ENCODE data around the gene PTPRZ1.

Gene PTPRZ1

DNA sequence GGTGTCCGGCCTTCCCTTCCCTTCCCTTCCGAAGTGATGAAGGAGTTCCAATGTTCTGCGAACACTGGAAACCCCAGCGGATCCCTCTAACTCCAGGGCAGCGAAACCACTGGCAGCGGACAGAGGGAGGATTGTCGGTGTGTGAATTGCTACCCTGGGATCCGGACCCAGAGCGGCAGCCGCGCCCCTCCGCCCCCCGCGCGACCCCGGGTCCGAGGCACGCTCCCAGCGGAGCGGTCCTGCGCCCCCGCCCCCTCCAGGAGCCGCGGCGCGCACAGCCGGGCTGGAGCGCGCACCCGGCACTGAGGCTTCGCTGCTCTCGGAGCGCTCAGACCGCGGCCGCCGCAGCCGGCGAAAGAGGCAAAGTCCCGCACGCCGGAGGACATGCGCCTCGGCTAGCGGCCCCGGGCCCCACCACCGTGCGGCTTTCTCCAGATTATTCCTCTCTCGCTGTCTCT lies at the start of gene PTPRZ1:
Gene PTPRZ1, plus strand, starts transcription at position 331 of the 458 bp plus-strand sequence. CDS start 339 bp downstream, outside the sequence.
- Histone ChIP-seq H3K4me1 (ENCODE audit: control insufficient read depth in 5 of 5, insufficient read depth in 5 of 5, low read length in 5 of 5) (peaks cover 0 to 22% (median 19%) of the 10 kb centered on the region in 5 donors), H3K9me3 (ENCODE audit: control insufficient read depth in 5 of 5, low read length in 5 of 5) (no peaks in the 10 kb centered on the region), H3K27me3 (ENCODE audit: control insufficient read depth in 5 of 5, insufficient read depth in 4 of 5, low read length in 5 of 5) (peaks cover 0 to 9% (median 6%) of the 10 kb centered on the region in 5 donors), H3K36me3 (ENCODE audit: control insufficient read depth in 5 of 5, insufficient read depth in 5 of 5, low read length in 5 of 5) (no peaks in the 10 kb centered on the region), H3K9ac (ENCODE audit: low read length in 5 of 5) (peak within 1 kb of the TSS in 4 of 5 donors; percentile 17 to 42 (median 22)), H3K4me3 (ENCODE audit: low read depth in 1 of 5, low read length in 5 of 5) (peak within 1 kb of the TSS; percentile 61 to 76 (median 67)), H3K27ac (ENCODE audit: low read depth, low read length) (no peak within 1 kb of the TSS)

- Histone ChIP-seq H3K27me3 (ENCODE audit: control insufficient read depth in 5 of 5, insufficient read depth in 4 of 5, low read length in 5 of 5) (no peaks in the 10 kb centered on the region), H3K27ac (ENCODE audit: low read depth, low read length) (no peak overlapping the region), H3K9ac (ENCODE audit: low read length in 5 of 5) (no peak overlapping the region), H3K36me3 (ENCODE audit: control insufficient read depth in 5 of 5, insufficient read depth in 5 of 5, low read length in 5 of 5) (no peaks in the 10 kb centered on the region), H3K9me3 (ENCODE audit: control insufficient read depth in 5 of 5, low read length in 5 of 5) (no peaks in the 10 kb centered on the region), H3K4me3 (ENCODE audit: low read depth in 1 of 5, low read length in 5 of 5) (no peak overlapping the region), H3K4me1 (ENCODE audit: control insufficient read depth in 5 of 5, insufficient read depth in 5 of 5, low read length in 5 of 5) (no peaks in the 10 kb centered on the region)
These were observed 48.7 kb upstream of the PTPRZ1 start for GRCh38 chr7:121824276-121824675.

DNA sequence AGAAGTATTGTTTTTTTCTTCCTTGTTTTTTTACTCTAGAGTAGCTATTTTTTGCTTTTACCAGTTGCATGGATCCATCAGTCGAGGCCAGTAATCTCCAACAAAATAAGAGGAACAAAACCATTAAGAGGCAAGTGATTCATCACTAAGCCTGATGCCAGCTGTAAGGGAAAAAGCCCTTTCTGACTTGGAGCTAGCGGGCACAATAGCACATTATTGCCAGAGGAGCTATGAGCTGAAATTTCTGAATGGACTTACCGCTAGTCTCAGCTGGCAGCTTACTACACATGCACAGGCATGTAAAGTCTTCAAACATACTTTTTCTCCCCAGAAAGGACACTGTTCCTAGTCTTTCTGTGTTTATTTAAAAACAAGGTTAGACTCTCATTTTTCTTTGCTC lies 41.6 kb upstream of the PTPRZ1 start:
- H3K4me3 ChIP-seq (ENCODE audit: low read depth in 1 of 5, low read length in 5 of 5), result no peak overlapping the region
- H3K27ac ChIP-seq (ENCODE audit: low read depth, low read length), result no peak overlapping the region
- H3K9ac ChIP-seq (ENCODE audit: low read length in 5 of 5), result no peak overlapping the region
- H3K4me1 ChIP-seq (ENCODE audit: control insufficient read depth in 5 of 5, insufficient read depth in 5 of 5, low read length in 5 of 5), result no peaks in the 10 kb centered on the region
- no peaks in the 10 kb centered on the region for H3K27me3 ChIP-seq (ENCODE audit: control insufficient read depth in 5 of 5, insufficient read depth in 4 of 5, low read length in 5 of 5)
- no peaks in the 10 kb centered on the region for H3K9me3 ChIP-seq (ENCODE audit: control insufficient read depth in 5 of 5, low read length in 5 of 5)
- no peaks in the 10 kb centered on the region for H3K36me3 ChIP-seq (ENCODE audit: control insufficient read depth in 5 of 5, insufficient read depth in 5 of 5, low read length in 5 of 5)

GRCh38 chr7:121831801-121832200 lies 41.2 kb upstream of the PTPRZ1 start:
- H3K9me3 ChIP-seq (ENCODE audit: control insufficient read depth in 5 of 5, low read length in 5 of 5), result no peaks in the 10 kb centered on the region
- no peaks in the 10 kb centered on the region for H3K36me3 ChIP-seq (ENCODE audit: control insufficient read depth in 5 of 5, insufficient read depth in 5 of 5, low read length in 5 of 5)
- H3K4me3 ChIP-seq (ENCODE audit: low read depth in 1 of 5, low read length in 5 of 5), result no peak overlapping the region
- H3K27me3 ChIP-seq (ENCODE audit: control insufficient read depth in 5 of 5, insufficient read depth in 4 of 5, low read length in 5 of 5), result no peaks in the 10 kb centered on the region
- H3K9ac ChIP-seq (ENCODE audit: low read length in 5 of 5), result no peak overlapping the region
- H3K4me1 ChIP-seq (ENCODE audit: control insufficient read depth in 5 of 5, insufficient read depth in 5 of 5, low read length in 5 of 5), result no peaks in the 10 kb centered on the region
- no peak overlapping the region for H3K27ac ChIP-seq (ENCODE audit: low read depth, low read length)

DNA sequence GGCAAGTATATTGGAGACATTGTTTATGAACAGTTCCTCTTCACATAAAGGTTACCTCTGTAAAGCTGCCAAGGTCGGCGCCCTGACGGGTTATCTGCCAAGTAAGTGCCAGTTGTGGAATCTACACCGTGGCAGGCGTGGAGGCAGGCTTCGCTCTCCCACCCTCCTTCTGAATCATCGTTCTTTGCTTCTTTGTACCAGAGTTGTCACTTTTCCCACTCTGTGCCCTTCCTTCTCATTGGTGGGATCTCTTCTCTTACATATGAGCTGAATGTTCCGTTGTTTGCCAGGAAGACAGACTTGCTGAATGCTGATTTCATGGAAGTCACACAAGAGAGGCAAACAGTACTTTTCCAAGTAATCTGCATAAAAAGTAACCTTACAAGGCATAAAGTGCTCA lies 40.6 kb upstream of the PTPRZ1 start:
- no peaks in the 10 kb centered on the region for H3K4me1 ChIP-seq (ENCODE audit: control insufficient read depth in 5 of 5, insufficient read depth in 5 of 5, low read length in 5 of 5)
- no peaks in the 10 kb centered on the region for H3K36me3 ChIP-seq (ENCODE audit: control insufficient read depth in 5 of 5, insufficient read depth in 5 of 5, low read length in 5 of 5)
- no peaks in the 10 kb centered on the region for H3K27me3 ChIP-seq (ENCODE audit: control insufficient read depth in 5 of 5, insufficient read depth in 4 of 5, low read length in 5 of 5)
- no peaks in the 10 kb centered on the region for H3K9me3 ChIP-seq (ENCODE audit: control insufficient read depth in 5 of 5, low read length in 5 of 5)
- H3K9ac ChIP-seq (ENCODE audit: low read length in 5 of 5), result no peak overlapping the region
- H3K27ac ChIP-seq (ENCODE audit: low read depth, low read length), result no peak overlapping the region
- H3K4me3 ChIP-seq (ENCODE audit: low read depth in 1 of 5, low read length in 5 of 5), result no peak overlapping the region

DNA sequence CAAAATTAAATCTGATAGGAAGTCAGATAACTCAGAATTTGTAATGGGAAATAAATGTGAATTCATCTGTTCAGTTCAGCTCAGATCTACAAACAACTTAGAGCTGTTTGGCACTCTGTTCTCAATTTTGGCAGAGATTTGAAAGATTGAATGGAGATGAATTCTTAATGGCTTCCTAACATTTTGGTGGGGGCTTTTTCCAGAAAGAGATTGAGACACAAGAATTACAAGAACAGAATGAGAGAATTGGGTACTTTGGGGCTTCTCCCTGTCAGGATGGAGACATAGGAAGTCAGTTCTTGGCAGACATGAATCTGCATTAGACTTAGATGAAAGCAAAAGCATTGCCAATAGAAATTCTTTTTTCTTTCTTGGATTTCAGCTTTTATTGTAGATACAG lies 39.0 kb upstream of the PTPRZ1 start:
- no peaks in the 10 kb centered on the region for H3K9me3 ChIP-seq (ENCODE audit: control insufficient read depth in 5 of 5, low read length in 5 of 5)
- no peak overlapping the region for H3K27ac ChIP-seq (ENCODE audit: low read depth, low read length)
- no peak overlapping the region for H3K9ac ChIP-seq (ENCODE audit: low read length in 5 of 5)
- no peaks in the 10 kb centered on the region for H3K4me1 ChIP-seq (ENCODE audit: control insufficient read depth in 5 of 5, insufficient read depth in 5 of 5, low read length in 5 of 5)
- no peaks in the 10 kb centered on the region for H3K27me3 ChIP-seq (ENCODE audit: control insufficient read depth in 5 of 5, insufficient read depth in 4 of 5, low read length in 5 of 5)
- no peak overlapping the region for H3K4me3 ChIP-seq (ENCODE audit: low read depth in 1 of 5, low read length in 5 of 5)
- no peaks in the 10 kb centered on the region for H3K36me3 ChIP-seq (ENCODE audit: control insufficient read depth in 5 of 5, insufficient read depth in 5 of 5, low read length in 5 of 5)

DNA sequence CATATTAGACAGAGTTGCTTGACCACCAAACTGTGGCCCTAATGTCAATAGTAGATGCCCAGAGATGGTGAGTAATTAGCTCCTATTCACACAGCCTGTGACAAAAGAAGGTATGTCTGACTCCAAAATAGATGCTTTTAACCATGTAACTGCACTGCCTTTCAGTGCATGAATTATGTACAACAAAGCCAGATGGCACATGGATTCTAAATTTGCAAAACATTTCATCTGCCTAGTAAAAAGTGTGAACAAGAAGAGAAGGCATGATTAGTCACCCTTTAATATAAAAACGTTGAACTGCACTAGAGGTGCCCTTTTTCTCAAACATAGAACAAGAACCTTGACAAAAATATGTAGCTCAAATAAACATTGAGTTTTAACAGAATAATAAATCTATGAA lies 35.5 kb upstream of the PTPRZ1 start:
- no peaks in the 10 kb centered on the region for H3K9me3 ChIP-seq (ENCODE audit: control insufficient read depth in 5 of 5, low read length in 5 of 5)
- no peaks in the 10 kb centered on the region for H3K36me3 ChIP-seq (ENCODE audit: control insufficient read depth in 5 of 5, insufficient read depth in 5 of 5, low read length in 5 of 5)
- H3K9ac ChIP-seq (ENCODE audit: low read length in 5 of 5), result no peak overlapping the region
- no peaks in the 10 kb centered on the region for H3K27me3 ChIP-seq (ENCODE audit: control insufficient read depth in 5 of 5, insufficient read depth in 4 of 5, low read length in 5 of 5)
- no peak overlapping the region for H3K4me3 ChIP-seq (ENCODE audit: low read depth in 1 of 5, low read length in 5 of 5)
- no peak overlapping the region for H3K27ac ChIP-seq (ENCODE audit: low read depth, low read length)
- H3K4me1 ChIP-seq (ENCODE audit: control insufficient read depth in 5 of 5, insufficient read depth in 5 of 5, low read length in 5 of 5), result no peaks in the 10 kb centered on the region

DNA sequence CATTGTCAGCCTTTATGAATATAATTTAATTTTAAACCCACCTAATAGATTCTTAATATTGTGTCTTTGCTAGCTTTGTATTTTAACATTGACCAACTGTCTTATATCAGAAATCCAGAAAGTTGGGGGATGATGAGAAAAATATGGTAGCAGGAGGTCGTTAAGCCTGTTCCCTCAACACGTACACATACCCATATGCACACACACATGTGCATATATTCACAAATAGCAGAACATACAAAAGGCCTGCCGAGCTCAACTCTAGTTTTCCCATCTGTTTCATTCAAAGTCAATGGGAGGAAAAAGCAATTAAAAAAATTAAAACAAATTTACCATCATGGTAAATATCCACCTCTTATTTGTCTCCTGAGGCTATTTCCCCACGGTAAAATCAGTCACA lies 25.9 kb upstream of the PTPRZ1 start:
- no peaks in the 10 kb centered on the region for H3K27me3 ChIP-seq (ENCODE audit: control insufficient read depth in 5 of 5, insufficient read depth in 4 of 5, low read length in 5 of 5)
- H3K9ac ChIP-seq (ENCODE audit: low read length in 5 of 5), result no peak overlapping the region
- H3K9me3 ChIP-seq (ENCODE audit: control insufficient read depth in 5 of 5, low read length in 5 of 5), result no peaks in the 10 kb centered on the region
- H3K27ac ChIP-seq (ENCODE audit: low read depth, low read length), result no peak overlapping the region
- H3K36me3 ChIP-seq (ENCODE audit: control insufficient read depth in 5 of 5, insufficient read depth in 5 of 5, low read length in 5 of 5), result no peaks in the 10 kb centered on the region
- H3K4me3 ChIP-seq (ENCODE audit: low read depth in 1 of 5, low read length in 5 of 5), result no peak overlapping the region
- H3K4me1 ChIP-seq (ENCODE audit: control insufficient read depth in 5 of 5, insufficient read depth in 5 of 5, low read length in 5 of 5), result peaks cover 0 to 3% (median 0%) of the 10 kb centered on the region in 5 donors

DNA sequence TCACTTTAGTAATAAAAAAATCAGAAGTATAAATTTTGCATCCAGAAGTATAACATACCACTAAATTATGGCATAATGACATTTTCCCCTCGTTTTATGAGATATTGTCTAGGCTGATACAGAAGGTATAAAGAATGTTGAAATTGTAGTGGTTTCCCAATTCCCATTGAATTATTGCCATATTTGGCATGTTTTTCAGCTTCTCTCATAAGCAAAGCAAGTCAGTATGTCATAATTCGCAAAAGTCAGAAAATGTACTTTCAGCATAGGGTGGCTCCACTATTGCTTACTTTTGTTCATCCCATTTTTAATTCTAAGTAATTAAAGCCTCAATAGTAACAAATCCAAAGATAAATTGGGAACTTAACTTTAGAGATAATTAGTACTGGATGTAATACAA lies 19.7 kb upstream of the PTPRZ1 start:
- Histone ChIP-seq H3K9ac (ENCODE audit: low read length in 5 of 5) (no peak overlapping the region), H3K27ac (ENCODE audit: low read depth, low read length) (no peak overlapping the region), H3K36me3 (ENCODE audit: control insufficient read depth in 5 of 5, insufficient read depth in 5 of 5, low read length in 5 of 5) (no peaks in the 10 kb centered on the region), H3K27me3 (ENCODE audit: control insufficient read depth in 5 of 5, insufficient read depth in 4 of 5, low read length in 5 of 5) (no peaks in the 10 kb centered on the region), H3K4me3 (ENCODE audit: low read depth in 1 of 5, low read length in 5 of 5) (no peak overlapping the region), H3K4me1 (ENCODE audit: control insufficient read depth in 5 of 5, insufficient read depth in 5 of 5, low read length in 5 of 5) (peaks cover 0 to 8% (median 0%) of the 10 kb centered on the region in 5 donors), H3K9me3 (ENCODE audit: control insufficient read depth in 5 of 5, low read length in 5 of 5) (no peaks in the 10 kb centered on the region)

DNA sequence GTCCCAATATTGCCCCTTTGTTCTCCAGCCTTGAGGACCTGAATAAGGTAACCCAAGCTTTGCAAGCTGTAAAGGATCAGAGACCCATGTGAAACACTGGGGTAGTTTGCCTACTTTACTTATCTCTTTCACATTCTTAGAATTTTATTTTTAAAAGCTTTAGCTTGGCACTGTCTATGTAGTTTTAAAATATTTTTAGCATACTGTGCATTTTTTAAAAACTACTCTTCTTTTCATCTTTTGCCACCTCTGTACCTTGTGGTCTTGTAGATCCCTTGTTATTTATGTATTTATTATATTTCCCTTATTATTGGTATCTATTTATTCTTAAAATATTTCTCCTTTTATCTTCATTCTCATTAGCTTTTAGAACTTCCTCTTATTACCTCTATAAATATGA lies 12.0 kb upstream of the PTPRZ1 start:
- Histone ChIP-seq H3K9me3 (ENCODE audit: control insufficient read depth in 5 of 5, low read length in 5 of 5) (no peaks in the 10 kb centered on the region), H3K4me3 (ENCODE audit: low read depth in 1 of 5, low read length in 5 of 5) (no peak overlapping the region), H3K27me3 (ENCODE audit: control insufficient read depth in 5 of 5, insufficient read depth in 4 of 5, low read length in 5 of 5) (no peaks in the 10 kb centered on the region)

GRCh38 chr7:121862591-121862990 lies 10.4 kb upstream of the PTPRZ1 start:
- no peak overlapping the region for H3K9ac ChIP-seq (ENCODE audit: low read length in 5 of 5)
- no peak overlapping the region for H3K27ac ChIP-seq (ENCODE audit: low read depth, low read length)

More for the DNA sequence above, 12.0 kb upstream of the PTPRZ1 start:
- Histone ChIP-seq H3K4me1 (ENCODE audit: control insufficient read depth in 5 of 5, insufficient read depth in 5 of 5, low read length in 5 of 5) (no peaks in the 10 kb centered on the region), H3K9ac (ENCODE audit: low read length in 5 of 5) (no peak overlapping the region), H3K27ac (ENCODE audit: low read depth, low read length) (no peak overlapping the region), H3K36me3 (ENCODE audit: control insufficient read depth in 5 of 5, insufficient read depth in 5 of 5, low read length in 5 of 5) (no peaks in the 10 kb centered on the region)

More at GRCh38 chr7:121862591-121862990, 10.4 kb upstream of the PTPRZ1 start:
- Histone ChIP-seq H3K36me3 (ENCODE audit: control insufficient read depth in 5 of 5, insufficient read depth in 5 of 5, low read length in 5 of 5) (no peaks in the 10 kb centered on the region), H3K4me1 (ENCODE audit: control insufficient read depth in 5 of 5, insufficient read depth in 5 of 5, low read length in 5 of 5) (no peaks in the 10 kb centered on the region), H3K9me3 (ENCODE audit: control insufficient read depth in 5 of 5, low read length in 5 of 5) (no peaks in the 10 kb centered on the region), H3K27me3 (ENCODE audit: control insufficient read depth in 5 of 5, insufficient read depth in 4 of 5, low read length in 5 of 5) (no peaks in the 10 kb centered on the region), H3K4me3 (ENCODE audit: low read depth in 1 of 5, low read length in 5 of 5) (no peak overlapping the region)
